Smooth muscle cell of bladder (primary cell): ENCODE measurements around the gene LCE3D. TPM values are rescaled to one million over a fixed set of nuclear protein-coding genes. Genes with fewer than 3 reads are reported as not detected.

Experiments
- total RNA-seq: library from RNA; depleted of rRNA; stranded (reverse); fragments of >200 nt; gene quantifications from 2 replicates; pipeline ENCODE4 v1.2.3, GENCODE V29; 2014

Gene LCE3D, protein sequence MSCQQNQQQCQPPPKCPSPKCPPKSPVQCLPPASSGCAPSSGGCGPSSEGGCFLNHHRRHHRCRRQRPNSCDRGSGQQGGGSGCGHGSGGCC
- total RNA-seq: not detected in 2 replicates

DNA sequence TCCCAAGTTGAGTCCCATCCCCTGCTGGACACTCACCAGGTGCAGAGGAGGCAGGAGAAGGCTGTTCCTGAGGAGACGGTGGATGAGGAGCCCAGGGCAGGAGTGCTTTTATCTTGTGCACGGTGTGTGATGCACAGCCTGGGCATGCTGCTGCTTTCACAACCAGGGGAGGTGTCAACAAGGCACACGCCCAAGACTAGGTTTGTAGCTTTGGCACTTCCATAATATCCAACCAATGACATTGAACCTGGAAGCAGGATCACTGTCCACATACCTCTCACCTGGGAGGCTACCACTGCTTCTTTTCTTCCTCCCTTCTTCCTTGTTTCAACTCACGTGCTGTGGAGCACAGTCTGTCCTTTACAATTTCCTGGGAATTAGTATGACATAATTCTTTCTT, at the start of gene LCE3D:
LCE3D (minus strand) TSS at position 84 of the 400 bp plus-strand sequence. CDS start 580 bp downstream, outside the sequence.

DNA sequence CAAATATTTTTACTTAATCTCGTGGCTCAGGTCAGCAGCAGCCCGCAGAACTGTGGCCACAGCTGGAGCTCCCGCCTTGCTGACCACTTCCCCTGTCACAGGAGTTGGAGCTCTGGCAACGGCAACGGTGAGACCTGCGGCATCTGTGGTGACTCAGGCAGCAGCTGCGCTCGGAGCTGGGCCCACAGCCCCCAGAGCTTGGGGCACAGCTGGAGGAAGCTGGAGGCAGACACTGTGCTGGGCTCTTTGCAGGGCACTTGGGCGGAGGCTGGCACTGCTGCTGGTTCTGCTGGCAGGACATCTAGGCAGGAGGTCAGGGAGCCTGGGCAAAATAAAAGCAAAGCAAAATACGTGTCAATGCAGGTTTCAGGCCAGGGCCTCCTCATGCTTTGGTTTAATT, 42.5 kb upstream of the LCE3D start, which contains the start of gene LCE3A:
LCE3A (minus strand) TSS at position 301 of the 400 bp plus-strand sequence; CDS start at position 301, 0 bp downstream.

DNA sequence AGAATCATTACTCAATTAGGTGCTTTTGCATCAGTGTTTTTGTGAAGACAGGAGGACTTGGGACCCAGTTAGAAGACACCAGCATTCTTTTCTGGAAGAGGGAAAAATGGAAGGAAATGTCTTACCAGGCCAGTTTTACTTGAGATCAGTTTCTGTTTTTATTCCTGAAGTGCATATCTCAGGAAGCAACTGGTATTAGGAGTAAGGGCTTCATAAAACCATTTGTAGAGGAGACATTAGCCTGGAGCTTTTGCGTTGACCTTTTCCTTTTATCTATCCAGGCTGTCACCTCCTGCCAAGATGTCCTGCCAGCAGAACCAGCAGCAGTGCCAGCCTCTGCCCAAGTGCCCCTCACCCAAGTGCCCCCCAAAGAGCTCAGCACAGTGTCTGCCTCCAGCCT, 33.2 kb upstream of the LCE3D start, which contains the start of gene LCE3B:
LCE3B (plus strand) TSS at position 301 of the 400 bp plus-strand sequence; CDS start at position 301, 0 bp downstream.

DNA sequence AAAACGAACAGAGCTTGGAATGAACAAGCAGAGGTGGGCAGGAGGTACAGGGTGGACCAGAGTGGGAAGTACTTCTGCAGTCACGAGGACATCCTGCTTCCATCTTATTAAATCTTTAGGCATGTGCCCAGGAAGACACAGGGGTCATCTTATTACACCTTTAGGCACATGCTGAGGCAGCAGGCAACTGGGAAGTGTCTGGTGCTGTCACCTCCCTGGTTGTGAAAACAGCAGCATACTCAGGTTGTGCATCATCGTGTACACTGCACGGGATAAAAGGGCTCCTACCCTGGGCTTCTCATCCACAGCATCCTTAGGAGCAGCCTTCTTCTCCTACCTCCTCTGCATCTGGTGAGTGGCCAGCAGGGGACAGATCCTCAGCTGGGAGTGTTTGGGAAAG, 19.6 kb upstream of the LCE3D start, which contains the start of gene LCE3C:
LCE3C (plus strand) TSS at position 301 of the 400 bp plus-strand sequence. CDS start 498 bp downstream, outside the sequence.

DNA sequence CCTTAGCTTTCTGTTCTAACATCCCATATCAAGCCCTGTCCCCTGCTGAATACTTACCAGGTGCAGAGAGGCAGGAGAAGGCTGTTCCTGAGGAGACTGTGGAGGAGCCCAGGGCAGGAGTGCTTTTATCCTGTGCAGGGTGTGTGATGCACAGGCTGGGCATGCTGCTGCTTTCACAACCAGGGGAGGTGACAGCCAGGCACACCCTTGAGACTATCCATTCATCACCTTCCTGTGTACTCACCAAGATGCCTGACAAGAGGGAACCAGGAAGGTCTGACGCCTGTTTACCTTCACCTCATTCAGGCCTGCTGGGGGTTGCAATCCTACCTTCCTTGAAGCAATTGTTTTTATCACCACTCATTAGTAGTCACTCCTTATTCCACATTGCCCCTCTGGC, 13.6 kb downstream of the LCE3D start, which contains the start of gene LCE3E:
LCE3E (minus strand) TSS at position 100 of the 400 bp plus-strand sequence. CDS start 572 bp downstream, outside the sequence.

Other genes with a start within 250 kb of the LCE3D start
- under 0.01 TPM in 1 of 2 replicates, not detected in the other for gene FLG2, start 220.5 kb downstream of the LCE3D start, total RNA-seq
- not detected in 2 replicates for gene CRNN, start 166.3 kb downstream of the LCE3D start, total RNA-seq
- not detected in 2 replicates for gene LCE5A, start 69.7 kb downstream of the LCE3D start, total RNA-seq
- not detected in 2 replicates for gene CRCT1, start 66.0 kb downstream of the LCE3D start, total RNA-seq
- not detected in 2 replicates for gene LCE3E, start 13.7 kb downstream of the LCE3D start, total RNA-seq
- not detected in 2 replicates for gene LCE3C, start 19.7 kb upstream of the LCE3D start, total RNA-seq
- gene LCE3B, start 33.3 kb upstream of the LCE3D start, total RNA-seq: not detected in 2 replicates
- not detected in 2 replicates for gene LCE3A, start 42.6 kb upstream of the LCE3D start, total RNA-seq
- gene LCE2D, start 82.9 kb upstream of the LCE3D start, total RNA-seq: not detected in 2 replicates
- not detected in 2 replicates for gene LCE2C, start 94.8 kb upstream of the LCE3D start, total RNA-seq
- gene LCE2B, start 105.6 kb upstream of the LCE3D start, total RNA-seq: not detected in 2 replicates
- not detected in 2 replicates for gene LCE2A, start 117.8 kb upstream of the LCE3D start, total RNA-seq
- not detected in 2 replicates for gene LCE4A, start 127.6 kb upstream of the LCE3D start, total RNA-seq
- gene KPRP, start 177.5 kb upstream of the LCE3D start, total RNA-seq: not detected in 2 replicates
- gene LCE1F, start 194.6 kb upstream of the LCE3D start, total RNA-seq: not detected in 2 replicates
- gene LCE1E, start 205.7 kb upstream of the LCE3D start, total RNA-seq: not detected in 2 replicates
- gene LCE1D, start 216.2 kb upstream of the LCE3D start, total RNA-seq: not detected in 2 replicates
- gene LCE1C, start 226.1 kb upstream of the LCE3D start, total RNA-seq: not detected in 2 replicates
- not detected in 2 replicates for gene LCE1B, start 231.5 kb upstream of the LCE3D start, total RNA-seq
- not detected in 2 replicates for gene LCE1A, start 247.0 kb upstream of the LCE3D start, total RNA-seq